H1 (cell line): ENCODE measurements around the gene RNF182. TPM values are rescaled to one million over a fixed set of nuclear protein-coding genes. Genes with fewer than 3 reads are reported as not detected.

Experiments used
- CHD7 ChIP-seq: fragments of 300-600 bp; sonication (generic); IDR thresholded peaks from 2 replicates; pipeline ENCODE4 v1.7.1; 2012; ENCODE audit warnings: low read length, moderate library complexity, mild to moderate bottlenecking, inconsistent platforms; ENCODE audit not compliant: insufficient replicate concordance
- polyA plus RNA-seq, 7 experiments: library from polyadenylated mRNA; depleted of rRNA in 3 of 7; stranded (reverse) in 5 of 7; unstranded in 2 of 7; fragments of >200 nt in 5 of 7; fragments of 200-250 nt in 2 of 7; gene quantifications; 1 replicate in 5 of 7; 2 replicates in 1 of 7; 4 replicates in 1 of 7; pipeline versions ENCODE4 v1.2.1 to v1.2.3, GENCODE V29; 2011 to 2013; ENCODE audit warnings: missing spikeins in 2 of 7, mixed read lengths in 2 of 7
- total RNA-seq: library from RNA; stranded (reverse); fragmentation: NEBNext Ultra II Directional; extraction: Animal tissue kit (Norgen Biotek cat#: 25700); gene quantifications from 2 replicates; pipeline ENCODE4 v1.2.1, GENCODE V29; 2021

The RNF182 gene
- total and polyA plus RNA-seq, 2 of the 8 experiments (the other 6 are each of a cell fraction or from before 2014, with no cell fraction given) = 6.2 to 10.7 TPM

- TF ChIP-seq CHD7 = peak; percentile 40
These were observed 84.7 kb downstream of the RNF182 start (continued) for GRCh38 chr6:14009431-14009830.
